ENCODE measurements around the gene TTC3. TPM values are rescaled to one million over a fixed set of nuclear protein-coding genes. Genes with fewer than 3 reads are reported as not detected.
"Not testable (repeated sequence)": the region's sequence is repeated elsewhere in the genome, so short reads cannot be mapped to it uniquely, and the experiment has no call there.

TTC3 gene
- total RNA-seq, 1 donor, result 80.2 TPM

DNA sequence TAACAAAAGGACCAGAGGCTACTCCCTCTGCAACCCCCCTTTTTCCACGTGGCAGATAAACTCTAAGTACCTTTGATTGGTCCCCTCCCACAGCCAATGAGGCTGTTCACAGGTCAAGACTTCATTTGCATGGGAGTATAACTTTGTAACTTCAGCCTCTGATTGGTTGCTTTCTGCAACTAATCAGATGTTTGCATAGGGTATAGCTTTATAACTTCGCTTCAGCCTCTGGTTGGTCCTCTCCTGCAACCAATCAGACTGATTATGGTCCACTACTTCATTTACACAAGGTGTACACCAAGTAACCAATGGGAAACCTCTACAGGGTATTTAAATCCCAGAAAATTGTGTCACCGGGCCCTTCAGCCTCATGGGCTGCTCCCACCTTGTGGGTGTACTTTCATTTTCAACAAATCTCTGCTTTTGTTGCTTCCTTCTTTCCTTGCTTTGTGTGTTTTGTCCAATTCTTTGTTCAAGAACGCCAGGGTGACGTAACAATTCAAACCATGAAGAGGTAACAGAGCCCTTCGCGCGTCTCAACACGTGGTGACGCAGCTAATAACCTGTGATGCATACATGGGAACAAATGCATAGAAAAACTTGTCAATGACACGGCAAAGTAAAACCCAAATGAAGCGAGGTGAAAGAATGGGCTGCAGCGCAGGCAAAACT lies 146.8 kb downstream of the TTC3 start:
- peak in 2 of 3 donors; percentile 13 to 56 for DNase-seq (ENCODE audit: low read depth in 2 of 3, low spot score in 2 of 3)

DNA sequence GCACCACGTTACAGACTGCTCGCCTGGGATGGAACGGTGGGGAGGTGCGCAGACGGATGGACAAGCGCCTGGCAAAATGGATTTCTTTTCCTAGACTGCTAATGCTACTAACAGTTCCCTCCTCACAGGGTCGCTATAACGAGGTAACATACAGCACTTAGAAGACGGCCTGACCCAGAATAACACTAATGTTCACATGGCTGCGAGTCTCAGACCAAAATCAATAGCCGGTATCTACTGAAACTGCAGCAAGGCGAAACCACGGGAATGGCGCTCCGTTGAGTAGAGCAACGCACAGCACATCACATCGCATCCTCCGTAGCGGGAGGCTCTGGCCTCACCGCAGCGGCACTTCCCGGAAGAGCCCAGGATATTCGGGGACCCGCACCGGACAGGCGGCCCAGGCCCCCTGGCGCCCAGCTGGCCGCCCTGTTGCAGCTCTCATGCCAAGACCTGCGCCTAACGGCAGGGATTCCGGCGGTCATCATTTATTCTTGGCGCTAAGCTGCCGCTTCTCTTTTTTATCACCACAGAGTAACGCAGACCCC lies 147.5 kb downstream of the TTC3 start:
- DNase-seq (ENCODE audit: low read depth in 2 of 3, low spot score in 2 of 3), result peak in 2 of 3 donors; percentile 17 to 52

DNA sequence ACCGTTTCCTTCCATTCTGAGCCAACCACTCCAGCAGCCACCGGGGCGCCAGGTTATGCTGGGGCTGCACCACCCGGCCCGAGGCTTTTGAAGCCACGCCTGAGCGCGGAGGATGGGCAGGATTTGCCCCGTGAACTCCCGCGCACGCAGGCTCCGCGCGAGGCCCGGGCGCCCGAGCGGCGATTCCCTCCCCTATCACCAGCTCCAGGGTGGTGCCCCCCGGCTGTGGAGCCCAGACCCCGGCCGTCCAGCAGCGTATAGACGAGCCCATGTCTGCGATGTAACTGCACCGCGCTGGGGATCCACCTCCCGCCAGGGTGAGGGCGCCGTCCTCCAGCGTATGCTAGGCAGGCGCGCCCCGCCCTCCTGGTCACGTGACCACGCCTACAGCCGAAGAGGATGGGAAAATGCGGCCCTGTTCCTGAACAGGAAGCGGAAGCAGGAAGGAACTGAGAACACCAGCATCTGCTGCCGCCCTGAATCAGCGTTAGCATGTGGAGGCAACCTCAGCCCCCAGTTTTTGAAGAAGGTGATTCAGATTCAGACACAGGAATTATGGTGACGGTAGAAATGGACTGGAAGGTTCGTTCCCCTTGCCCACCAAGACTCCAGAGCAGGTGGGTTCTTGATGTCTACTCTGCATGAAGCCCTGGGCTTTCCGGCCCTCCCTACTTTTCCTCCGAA lies 148.1 kb downstream of the TTC3 start:
- DNase-seq (ENCODE audit: low read depth in 2 of 3, low spot score in 2 of 3), result peak; percentile 81 to 94 (median 94)

DNA sequence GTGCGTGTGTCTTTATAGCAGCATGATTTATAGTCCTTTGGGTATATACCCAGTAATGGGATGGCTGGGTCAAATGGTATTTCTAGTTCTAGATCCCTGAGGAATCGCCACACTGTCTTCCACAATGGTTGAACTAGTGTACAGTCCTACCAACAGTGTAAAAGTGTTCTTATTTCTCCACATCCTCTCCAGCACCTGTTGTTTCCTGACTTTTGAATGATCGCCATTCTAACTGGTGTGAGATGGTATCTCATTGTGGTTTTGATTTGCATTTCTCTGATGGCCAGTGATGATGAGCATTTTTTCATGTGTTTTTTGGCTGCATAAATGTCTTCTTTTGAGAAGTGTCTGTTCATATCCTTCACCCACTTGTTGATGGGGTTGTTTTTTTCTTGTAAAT lies 149.2 kb downstream of the TTC3 start:
- DNase-seq (ENCODE audit: low read depth in 2 of 3, low spot score in 2 of 3), result not testable (repeated sequence)

DNA sequence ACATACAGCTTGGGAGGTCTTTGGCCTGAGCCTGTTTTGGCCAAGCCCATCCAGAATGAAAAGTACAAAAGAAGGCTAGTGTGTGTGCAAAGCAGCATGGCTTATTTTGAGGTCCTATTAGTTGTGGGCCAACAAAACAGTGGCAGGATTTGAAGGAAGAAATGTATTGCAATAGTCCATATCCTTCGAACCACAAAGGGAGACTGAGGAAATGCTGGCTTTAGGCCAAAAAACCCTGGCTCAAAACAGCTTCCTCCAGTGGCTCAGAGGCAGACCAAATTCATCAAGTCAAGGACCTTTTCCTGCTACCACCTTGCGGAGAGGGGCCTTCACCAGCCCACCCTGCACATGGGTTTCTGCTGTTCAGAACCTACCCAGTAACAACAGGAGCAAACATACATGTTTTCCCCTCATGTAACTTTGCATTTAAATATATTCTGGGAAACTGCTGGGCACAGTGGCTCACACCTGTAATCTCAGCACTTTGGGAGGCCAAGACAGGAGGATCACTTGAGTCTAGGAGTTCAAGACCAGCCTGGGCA lies 150.8 kb downstream of the TTC3 start:
- DNase-seq (ENCODE audit: low read depth in 2 of 3, low spot score in 2 of 3), result no peak

DNA sequence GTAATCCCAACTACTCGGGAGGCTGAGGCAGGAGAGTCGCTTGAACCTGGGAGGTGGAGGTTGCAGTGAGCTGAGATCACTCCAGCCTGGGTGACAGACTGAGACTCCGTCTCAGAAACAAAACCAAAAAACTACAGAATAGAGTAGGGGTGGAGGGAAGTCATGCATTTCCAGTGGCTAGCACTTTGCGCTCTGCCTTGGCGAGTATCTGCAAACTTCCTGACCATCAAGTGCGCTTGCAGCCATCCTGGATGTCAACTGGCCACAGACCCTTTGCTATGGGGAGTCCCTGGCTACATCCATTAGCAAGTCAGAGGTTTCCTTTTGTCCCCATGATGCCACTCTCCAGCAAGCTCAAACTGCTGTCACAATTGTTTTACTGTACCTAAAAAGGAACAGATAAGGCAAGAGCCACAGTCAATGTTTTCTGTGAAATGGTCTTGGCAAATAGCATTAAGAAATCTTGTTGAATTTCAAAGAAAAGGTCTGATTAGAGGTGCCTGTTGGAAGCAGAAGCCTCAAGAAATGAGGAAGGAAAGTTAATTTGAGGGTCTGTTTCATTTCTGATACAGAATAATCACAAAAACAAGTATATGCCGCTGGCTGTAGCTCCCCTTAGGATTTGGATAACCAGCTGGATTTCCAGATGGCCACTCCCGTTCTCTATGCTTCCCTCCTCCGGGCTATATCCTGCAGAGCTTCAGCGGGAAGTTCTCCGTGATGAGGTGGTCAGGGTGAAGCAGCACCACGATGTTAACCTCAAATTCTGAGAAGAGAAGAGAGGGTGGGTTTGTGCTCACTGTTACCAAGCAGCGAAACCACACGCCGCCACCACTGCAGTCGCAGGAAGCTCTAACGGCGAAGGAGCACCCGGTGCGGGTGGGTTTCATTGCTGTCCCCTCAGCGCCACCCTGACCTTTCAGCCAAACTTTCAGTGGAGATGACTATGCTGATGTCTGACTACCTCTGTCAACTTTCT lies 152.1 kb downstream of the TTC3 start:
- DNase-seq (ENCODE audit: low read depth in 2 of 3, low spot score in 2 of 3), result peak in 2 of 3 donors; percentile 84 to 85

DNA sequence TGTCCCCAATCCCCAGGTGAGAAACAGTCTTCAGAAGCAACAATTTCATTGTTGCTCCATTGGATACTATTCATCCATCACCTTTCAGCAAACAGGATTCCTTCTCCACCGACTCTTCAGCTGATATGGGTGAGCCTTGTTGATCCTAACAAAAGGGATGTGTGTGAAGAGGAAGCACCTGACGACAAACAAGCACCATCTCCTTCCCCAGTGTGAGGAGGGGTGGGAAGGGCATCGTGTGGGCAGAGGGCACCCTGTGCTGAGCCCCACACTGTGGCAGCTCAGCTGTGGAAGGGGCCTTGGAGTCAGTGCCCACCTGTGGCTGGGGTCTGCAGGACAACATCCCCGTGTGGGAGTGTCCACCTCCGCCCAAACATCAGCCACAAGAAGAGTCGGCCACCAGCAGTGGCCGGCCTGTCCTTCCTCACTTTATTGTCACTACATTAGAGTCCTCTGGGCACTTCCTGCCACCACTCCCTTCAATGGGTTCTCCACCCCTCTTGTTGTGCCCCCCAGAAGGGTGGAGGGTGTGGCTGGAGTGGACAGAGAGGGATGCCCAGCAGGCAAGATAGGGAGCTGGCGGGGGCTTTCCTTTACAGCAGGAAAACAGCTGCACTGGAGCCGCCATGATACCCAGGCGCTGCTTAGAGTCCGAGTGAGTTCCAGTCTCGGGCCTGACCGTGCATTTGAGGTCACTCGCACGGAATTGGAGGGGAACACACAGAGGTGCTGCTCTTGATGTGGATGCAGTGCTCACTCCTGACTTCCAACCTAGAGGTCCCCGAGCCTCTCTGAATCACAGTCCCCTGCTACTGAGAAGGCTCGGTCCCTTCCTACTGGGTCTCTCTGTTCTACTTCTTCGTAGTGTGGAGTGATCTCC lies 153.2 kb downstream of the TTC3 start:
- DNase-seq (ENCODE audit: low read depth in 2 of 3, low spot score in 2 of 3), result peak in 1 of 3 donors; percentile 47

DNA sequence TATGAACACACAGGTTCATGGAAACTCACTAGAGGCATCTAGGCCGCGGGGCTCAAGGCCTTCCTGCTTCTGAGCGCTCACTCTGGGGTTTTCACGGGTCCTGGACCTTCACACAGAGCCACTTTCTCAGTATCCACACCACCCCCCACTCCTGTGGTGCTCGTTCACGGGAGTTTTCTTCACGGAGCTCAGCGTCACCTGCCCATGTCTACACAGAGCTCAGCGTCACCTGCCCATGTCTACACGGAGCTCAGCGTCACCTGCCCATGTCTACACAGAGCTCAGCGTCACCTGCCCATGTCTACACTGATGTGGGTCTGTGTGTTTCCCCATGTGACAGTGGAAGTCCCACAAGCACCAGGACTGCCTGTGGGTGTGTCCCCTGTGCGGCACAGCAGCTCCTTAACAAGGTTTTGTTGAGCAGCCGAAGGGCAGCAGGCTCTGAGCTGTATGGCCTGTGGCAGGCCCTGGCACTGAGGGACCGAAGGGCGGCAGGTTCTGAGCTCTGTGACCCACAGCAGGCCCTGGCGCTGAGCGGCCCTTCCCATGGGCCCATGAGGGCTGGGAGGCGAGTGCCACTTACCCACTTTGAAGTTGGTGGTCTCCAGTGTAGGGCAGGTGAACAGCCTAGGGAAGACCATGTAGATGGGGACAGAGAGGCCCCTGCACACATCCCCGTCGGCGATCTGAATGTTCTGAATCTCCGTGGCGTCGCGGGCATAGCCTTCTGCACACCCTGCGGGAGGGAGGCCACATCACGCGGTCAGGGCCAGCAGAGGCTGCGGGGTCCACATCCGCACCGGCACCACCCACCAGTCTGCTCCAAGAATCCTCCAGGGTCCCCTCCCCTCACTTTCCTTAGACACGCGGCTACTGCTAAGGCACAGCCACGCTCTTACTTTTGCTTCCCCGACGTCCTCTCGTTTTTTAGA lies 154.3 kb downstream of the TTC3 start:
- DNase-seq (ENCODE audit: low read depth in 2 of 3, low spot score in 2 of 3), result no peak

DNA sequence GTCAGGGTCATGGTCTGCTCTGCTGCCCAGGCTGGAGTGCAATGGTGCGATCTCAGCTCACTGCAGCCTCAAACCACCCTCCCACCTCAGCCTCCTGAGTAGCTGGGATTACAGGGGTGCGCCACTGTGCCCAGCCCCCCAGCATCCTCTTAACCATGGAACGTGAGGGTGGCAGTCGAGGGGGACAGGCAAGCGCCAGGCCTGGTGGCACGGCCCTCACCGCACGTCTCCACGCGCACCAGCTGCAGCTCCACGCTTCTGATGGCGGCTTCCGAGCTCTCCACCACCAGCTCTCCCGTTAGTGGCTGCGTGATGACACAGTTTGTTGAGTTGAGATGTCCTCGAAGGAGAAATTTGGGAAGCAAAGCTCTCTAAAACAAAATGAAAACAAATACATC lies 154.9 kb downstream of the TTC3 start:
- DNase-seq (ENCODE audit: low read depth in 2 of 3, low spot score in 2 of 3), result no peak

DNA sequence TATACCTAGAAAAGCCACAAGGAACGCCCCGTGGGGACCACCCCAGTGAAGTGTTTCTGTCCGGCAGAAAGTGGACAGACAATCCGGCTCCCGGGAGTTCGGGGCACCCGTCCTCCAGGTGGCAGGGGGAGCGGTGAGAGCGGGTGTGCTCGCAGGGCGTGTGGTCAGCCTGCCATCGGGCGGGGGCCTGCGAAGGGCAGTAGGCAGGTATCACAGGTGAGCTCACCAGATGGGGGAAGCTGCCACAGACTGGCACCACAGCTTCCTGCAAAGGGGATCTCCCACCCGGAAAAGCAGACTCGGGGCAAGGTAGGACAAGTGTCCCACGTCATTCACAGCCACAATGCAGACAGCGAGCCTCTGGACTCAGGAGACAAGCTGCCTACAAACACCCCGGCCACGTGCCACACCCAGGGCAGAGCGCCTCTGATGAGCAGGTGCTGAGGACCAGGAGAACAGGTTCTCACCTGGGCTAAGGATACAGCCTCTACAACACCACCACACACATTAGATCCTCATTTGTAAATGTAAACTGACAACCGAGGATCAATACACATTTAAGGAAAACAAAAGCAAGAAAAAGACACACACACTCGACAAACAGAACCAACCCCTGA lies 157.7 kb downstream of the TTC3 start:
- no peak for DNase-seq (ENCODE audit: low read depth in 2 of 3, low spot score in 2 of 3)

DNA sequence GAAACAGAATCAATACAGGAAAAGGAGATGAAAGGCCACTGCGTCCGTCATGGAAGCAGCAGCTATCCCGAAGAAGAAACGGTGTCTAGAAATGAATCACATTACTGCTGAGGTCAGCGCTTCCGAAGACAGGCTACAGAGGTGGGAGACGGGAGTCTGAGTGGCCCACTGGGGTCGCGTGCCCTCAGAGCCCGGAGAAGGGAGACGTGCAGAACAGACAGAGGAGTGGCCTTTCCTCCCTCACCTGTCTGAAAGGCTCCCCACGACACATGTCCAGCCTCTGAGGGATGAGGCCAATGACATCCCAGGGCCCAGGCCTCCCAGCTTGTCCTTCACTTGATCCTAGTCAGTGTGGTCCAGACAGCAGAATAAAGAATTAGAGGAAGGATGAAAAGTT lies 158.2 kb downstream of the TTC3 start:
- no peak for DNase-seq (ENCODE audit: low read depth in 2 of 3, low spot score in 2 of 3)

DNA sequence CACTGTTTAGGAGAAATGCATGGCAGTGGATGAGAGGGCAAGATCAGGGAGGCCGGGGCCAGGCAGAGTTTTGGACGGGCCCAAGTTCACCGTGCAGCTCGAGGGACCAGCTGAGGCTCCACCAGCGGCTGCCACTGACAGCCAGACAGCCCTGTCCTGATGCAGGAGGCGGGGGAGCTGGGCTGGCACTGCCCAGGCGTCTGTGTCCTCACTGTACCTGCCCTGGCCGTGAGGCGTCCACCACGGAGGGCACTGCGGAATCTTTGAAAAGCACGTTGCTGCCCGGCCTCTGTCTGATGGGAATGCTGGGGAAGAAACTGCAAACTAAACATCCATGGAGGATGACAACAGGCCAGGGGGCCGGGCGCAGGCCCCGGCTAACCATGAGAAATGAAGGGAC lies 158.6 kb downstream of the TTC3 start:
- no peak for DNase-seq (ENCODE audit: low read depth in 2 of 3, low spot score in 2 of 3)

DNA sequence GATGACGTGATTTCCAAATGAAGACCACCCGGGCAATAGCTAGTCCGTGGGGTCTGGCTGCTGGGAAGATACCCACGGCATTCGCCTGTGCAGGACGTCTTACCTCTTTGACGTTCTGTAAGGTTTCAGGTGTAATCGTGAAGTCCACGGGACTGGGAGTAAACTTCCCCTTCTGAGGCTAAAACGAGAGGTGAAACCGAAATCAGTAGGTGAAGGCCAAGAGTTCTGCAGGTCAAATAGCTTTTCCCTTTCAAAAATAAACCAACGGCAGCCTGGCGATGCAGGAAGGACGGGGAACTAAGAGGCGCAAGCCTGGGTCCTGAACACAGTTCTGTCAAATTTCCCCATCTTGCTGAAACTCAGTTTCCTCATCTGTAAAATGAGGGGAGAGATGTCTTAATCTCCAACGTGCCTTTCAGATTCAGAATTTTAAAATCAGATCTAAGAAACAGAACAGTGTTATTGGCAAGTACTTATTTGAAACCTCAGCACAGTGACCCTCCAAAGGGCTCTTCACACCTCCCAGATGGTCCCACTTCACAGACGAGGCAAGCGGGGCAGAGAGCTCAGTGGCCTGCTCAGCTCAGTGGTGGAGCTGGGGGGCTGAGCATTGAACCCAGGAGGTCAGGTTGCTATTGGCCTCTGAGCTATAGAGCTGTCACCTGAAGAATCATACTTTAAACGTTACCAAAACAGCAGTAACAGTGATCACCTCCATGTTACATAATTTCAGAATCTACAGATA lies 159.4 kb downstream of the TTC3 start:
- no peak for DNase-seq (ENCODE audit: low read depth in 2 of 3, low spot score in 2 of 3)

DNA sequence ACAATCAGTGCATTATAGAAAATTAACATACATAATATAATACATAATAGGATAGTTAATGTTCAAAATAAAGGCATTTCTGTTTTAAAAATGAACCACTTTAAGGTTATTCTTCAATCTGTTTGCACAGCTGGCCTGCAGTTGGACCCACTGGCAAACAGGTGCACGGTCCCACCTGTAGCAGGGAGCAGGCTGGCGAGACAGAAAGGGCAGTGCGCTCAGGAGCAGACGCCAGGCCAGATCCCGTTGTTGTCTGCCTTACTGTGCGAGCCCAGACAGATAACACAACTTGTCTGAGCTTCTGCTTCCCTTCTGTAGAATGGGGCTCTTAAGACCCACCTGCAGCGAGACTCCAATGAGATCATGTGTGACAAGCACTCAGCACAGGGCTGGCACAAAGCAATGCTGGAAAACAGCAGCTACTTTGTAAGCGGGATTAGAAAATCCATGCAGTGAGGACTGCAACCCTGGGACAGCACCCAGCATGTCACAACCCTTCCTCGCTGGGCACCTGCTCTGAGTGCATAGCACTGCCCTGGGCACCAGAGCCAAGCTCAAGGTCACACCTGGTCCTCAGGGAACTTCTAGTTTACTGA lies 160.6 kb downstream of the TTC3 start:
- no peak for DNase-seq (ENCODE audit: low read depth in 2 of 3, low spot score in 2 of 3)

DNA sequence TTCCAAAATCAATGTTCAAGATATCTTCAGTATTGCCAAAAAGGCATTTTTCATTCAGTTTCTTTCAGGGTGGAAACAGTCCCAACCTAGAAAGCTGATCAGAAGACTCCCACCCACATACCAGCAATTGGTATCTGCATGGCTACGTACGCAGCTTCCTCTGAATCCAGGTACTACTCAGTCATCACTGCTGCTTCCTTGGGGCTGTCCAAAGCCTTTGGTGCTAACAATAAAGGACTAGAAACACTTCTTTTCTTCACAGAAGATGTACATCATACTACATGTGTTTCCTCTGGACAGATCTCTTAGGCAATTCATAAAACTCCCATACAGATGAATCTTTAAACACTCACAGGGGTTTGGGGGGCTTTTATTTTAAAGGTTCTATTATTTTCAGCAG lies 164.3 kb downstream of the TTC3 start:
- no peak for DNase-seq (ENCODE audit: low read depth in 2 of 3, low spot score in 2 of 3)

DNA sequence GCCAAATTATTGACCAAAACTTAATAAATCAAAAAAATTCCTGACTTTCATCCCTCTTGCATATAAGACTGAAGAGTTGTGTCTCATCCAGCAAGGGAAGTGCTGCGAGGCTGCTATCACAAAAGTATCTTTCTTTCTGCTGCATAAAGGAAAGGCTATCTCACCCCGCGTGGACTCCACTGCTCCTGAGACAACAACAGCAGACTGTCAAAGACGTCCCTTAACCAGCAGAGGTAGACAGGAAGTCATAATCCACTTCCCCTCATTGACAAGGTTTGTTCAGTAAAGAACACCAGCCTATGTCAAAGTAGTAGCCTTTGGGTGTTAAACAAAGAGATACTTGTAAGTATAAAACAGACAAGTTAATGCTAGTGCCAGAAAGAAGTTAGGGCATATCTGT lies 164.7 kb downstream of the TTC3 start:
- DNase-seq (ENCODE audit: low read depth in 2 of 3, low spot score in 2 of 3), result peak in 1 of 3 donors; percentile 12

DNA sequence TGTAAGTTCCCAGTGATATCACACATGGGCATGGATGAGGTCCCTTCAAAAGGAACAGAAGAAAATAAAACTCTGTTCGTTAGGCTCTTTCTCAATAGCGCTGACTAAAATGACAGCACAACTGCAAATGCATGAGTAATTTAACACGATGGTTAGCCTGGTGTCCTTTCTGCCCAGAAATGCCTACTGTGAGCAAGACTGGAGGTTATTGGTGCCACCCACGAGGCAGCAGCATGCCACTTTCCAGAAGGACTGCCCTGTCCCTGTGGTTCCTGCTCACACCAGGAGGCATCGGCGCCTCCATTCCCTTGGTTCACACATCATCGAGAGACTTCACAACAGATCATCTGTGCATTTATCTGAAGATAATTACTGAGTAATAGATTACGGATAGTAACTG lies 167.9 kb downstream of the TTC3 start:
- no peak for DNase-seq (ENCODE audit: low read depth in 2 of 3, low spot score in 2 of 3)

All from hematopoietic multipotent progenitor cell (in vitro differentiated cells).